NCI-H82 (cell line): ENCODE measurements around the gene SLC24A1.
"Not testable (repeated sequence)": the region's sequence is repeated elsewhere in the genome, so short reads cannot be mapped to it uniquely, and the experiment has no call there.

Experiments
- DNase-seq: peaks from one replicate; lab custom pipeline; 2025; lab: John Stamatoyannopoulos, UW

Gene SLC24A1

DNA sequence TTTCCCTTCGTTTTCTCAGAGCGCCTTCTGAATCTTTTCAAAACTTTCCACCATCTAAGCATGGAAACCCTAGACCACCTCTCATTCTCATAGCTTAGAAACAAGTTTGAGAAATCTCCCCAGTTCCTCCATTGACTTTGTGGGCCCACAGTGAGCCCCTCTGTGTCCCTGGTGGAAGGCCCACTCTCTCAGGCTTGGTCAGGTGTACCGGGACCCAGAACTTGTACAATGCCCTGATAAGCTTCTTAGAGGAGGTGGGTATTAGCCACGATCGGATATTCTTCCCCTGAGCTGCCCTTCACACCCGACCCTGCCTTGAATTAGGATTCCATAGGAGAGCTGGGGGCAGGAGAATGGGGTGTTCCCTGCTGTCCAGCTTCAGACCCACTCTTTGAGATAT, at the start of gene SLC24A1:
Gene SLC24A1 (plus strand): TSS at position 301 of the 400 bp plus-strand sequence. CDS start 2,143 bp downstream, outside the sequence.
- peak; percentile 80 for DNase-seq

DNA sequence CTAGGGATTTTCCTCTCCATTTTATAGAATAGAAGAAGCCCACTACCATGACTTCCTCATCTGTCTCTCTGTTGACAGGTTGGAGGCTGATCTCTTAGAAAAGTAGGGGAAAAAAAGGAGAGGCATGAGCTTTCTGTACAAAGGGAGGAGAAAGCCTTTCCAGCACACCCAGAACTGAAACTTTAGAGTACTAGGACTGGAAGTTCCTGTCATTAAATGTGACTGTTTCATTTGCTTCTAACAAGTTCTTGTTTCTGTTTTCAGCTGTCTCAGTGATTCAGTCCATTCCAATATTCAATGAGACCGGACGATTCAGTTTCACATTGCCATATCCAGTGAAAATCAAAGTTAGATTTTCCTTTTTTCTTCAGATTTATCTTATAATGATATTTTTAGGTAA, 49.8 kb upstream of the SLC24A1 start:
- DNase-seq: no peak

DNA sequence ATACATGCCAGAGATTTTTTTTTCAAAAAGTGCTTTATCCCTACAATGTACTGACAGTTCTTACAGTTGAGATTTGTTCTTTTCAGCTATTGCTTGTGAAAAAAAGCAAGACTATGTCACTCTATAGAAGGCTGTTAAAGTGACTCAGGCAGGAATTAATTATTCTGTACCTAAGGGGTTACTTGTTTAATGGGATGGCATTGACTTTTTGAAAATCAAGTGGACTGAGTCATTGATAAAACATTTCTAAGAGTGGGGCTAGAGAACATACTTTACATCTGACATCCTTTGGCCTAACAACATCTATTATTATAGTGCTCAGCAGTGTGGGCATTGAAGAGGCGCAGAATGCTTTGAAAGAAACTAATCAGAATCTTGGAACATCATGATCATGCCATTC, 45.1 kb upstream of the SLC24A1 start:
- DNase-seq: no peak

DNA sequence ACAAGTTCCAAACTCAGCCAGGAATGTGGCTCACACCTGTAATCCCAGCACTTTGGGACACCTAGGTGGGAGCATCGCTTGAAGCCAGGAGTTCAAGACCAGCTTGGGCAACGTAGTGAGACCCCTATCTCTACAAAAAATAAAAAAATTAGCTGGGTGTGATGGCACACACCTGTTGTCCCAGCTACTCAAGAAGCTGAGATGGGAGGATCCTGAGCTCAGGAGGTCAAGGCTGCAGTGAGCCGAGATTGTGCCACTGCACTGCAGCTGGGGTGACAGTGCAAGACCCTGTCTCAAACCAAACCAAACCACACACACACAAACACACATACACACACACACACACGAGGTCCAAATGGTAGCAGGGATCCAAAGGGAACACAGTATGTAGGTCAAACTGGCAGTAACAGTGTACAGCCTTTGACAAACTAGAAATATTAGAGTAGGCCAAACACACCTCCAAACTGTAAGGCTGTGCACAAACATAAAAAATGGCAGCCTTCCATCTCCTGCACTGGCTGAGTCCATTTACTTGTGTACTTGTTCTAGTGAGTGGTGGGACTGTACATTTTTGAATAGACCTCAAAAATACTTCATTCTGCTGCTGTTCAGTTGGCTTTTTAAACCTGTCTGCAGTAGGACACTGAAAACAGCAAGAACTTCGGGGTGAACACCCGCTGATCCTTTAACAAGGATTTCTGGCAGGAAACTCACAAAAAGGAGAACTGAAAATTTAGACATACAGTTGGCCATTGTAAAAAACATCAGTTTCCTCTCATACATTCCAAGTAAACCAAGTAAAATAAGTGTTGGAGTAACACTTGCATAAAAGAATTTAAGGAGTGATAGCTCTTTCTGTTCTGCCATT, 44.4 kb upstream of the SLC24A1 start:
- no peak for DNase-seq

DNA sequence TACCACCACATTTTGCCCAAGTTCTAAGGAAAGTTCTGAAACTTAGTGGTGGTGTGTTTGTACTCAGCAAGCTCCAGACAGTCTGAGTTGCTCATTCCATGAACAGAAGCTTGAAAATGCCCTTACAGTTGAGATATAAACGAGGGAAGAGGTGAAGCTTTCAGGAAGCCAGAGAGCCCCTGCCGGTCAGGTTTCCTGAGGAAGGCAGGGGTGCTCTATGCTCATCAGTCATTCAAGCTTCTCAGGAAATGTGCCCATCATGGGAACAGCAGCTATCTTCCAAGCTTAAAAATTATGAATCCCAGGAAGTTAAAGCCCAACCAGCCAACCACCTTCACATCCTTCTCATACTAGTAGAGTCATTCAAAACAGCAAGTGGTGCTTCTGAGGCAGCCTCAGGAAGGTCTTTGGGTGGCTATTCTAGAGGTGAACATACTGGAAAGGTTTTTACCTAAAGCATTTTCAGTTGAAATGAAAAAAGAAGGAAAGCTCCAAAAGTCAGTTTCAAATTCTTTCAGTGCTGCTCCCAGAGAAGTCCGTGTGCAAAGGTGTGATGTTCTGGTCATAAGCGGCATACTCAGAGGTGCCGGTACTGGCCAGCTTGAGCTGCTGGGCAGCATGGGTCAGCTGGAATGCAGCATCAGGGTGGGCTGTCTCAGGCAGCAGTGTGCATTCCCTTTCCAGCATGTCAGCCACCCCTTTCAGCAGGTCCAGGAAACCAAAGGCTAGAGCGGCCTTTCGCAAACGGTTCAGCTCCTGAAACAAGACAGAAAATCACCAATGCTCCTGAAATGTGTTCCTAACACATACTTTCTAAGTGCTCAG, 42.6 kb upstream of the SLC24A1 start:
- DNase-seq: peak; percentile 24

DNA sequence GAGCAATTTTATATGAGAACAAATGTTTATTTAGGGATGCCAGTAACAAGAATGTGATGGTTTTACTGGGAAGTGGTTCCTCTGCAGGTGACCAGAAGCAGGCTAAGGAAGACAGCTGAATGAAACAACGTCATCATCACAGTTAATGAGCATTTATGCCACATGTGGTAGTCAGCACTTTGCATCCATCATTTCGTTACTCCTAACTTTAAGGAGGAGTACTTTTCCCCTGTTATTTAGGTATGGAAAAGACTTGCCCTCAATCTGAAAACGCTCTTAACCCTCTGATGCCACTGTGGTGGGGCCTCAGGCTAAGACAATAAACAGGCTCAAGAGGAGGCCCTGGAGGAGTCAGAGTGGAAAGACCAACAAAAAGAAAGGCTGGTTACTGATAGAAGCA, 42.0 kb upstream of the SLC24A1 start:
- no peak for DNase-seq

DNA sequence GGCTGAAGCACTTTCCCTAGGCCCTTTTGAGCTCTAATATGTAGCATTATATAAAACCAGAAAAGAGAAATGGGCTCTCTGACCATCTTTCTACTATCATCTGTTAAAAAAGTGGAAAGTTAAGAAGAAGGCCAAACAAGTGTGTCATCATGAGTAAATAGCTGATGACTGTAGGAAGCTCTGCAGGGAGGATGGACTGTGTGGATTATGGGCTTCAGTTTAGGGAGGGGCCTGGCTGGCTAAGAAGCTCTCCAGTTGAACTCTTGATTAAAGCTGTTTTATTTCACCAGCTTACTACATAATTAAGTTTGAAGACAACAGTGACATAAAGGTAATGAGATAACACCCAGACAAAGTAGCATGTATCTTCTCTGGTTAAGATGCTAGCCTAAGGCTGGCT, 41.5 kb upstream of the SLC24A1 start:
- DNase-seq: peak; percentile 90

DNA sequence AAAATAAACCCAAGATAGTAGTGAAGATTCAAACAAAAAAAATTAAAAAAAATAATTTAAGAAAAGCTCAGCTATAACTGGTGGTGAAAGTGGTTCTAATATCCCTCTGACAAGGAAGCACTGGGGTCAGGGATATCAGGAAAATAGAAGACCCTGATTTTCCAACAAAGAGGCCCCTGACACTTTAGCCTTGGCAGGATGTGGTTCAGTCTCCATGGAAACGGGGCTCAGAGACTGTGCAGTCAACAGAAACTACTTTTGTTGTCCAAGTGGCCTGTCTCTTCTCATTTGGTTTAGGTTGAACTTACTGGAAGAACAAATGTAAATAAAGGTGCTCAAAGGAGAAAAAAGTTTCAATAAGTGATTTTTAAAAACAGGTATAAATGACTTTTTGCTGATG, 38.0 kb upstream of the SLC24A1 start:
- no peak for DNase-seq

DNA sequence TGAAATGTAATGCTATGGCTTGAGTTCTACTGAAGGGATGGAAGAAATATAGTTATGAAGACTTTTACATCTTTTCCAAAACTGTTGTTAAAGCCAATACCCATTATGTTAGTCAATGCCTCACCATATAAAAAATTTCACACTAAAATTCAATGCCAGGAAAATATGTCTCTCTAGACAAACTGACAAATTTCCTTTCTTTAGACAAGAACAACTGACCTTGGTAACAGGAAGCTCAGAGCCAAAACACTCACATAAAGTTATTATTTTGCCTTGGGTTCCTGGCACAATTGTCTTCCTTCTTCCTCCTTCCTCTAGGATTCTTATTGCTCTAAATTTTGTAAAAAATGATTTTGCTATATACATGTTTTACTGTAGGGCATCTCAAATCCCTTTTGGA, 37.5 kb upstream of the SLC24A1 start:
- no peak for DNase-seq

DNA sequence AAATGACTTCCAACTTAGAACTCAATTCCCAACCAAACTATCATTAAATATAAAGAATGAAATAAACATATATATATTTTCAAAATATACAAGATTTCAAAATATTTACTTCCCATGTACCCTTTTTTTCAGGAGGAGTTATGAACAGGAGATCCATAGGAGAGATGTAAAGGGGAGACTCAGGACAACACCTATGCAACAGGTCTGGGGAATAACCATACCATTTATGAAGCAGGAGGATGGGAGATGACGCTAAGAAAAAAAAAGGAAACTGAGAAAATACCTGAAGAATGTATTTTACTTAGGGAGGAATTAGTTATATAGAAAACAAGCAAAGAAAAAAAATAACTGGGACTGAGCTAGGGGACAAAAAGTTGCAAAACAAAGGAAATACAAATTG, 34.6 kb upstream of the SLC24A1 start:
- DNase-seq: no peak

DNA sequence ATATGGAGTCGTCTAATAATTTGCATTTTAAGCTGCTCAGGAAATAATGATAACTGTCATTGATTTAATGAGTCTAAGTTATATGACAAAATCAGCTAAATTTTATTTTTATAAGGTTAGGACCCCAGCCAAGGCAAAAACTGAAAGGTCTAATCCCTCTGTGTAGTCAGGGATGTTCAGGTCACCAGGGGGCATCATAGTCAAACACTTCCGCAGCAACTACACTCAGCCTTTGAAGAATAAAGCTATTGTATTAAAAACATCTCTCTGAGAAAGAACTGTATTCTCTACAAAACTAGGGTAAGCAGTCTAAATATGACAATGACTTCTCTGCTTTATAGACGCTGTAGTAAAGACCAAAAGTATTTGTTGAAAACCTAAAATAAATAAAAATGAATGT, 25.8 kb upstream of the SLC24A1 start:
- DNase-seq: peak; percentile 56

DNA sequence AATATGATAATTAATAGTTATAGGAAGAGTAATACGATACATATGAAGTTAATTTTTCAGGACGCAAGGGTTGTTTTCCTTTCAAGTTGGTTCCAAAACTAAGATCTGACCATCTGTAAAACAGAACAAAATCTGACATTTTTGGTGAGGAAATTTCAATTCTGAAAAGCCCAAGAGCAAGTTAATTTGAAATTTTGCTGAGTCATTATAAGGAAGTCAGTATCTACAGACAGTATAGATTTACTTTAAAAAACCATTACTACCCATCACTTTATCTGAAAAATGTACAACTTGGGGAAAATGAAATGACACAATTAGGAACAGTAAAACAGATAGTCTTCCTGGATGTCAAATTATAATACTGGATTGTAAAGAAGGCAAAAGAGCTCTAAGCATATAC, 23.3 kb upstream of the SLC24A1 start:
- DNase-seq: no peak

DNA sequence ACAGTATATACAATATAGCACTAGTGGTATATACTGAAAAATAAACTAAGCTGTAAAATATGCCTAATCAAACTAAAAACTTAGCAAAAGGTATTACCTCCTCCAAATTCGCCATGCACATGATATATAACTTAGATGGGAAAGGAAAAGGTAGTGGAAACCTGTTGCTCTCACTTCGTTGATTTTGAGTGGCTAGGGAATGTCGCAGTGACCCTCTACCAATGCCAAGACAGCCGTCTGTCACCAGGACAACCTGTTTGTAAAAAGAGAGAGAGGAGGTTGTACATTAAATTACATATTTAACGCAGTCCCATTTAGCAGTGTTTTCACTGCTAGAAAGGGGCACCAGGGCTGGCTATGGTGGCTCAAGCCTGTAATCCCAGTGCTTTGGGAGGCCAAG, 22.1 kb upstream of the SLC24A1 start:
- DNase-seq: no peak

DNA sequence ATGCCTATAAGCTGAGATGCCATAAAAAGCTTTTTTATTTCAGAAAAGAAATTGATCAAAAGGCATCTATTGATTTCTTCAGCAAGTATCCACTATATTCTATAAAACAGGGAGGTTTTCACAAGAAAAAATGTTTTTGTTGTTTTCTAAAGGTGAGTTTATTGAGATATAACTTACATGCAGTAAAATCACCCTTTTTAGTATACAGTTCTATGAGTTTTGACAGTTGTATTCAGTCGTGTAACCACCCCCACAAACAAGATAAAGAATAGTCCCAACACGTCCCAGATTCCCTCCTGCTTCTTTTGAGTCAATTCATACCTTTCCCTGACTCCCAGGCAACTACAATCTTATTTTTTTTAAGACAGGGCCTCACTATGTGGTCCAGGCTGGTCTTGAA, 18.6 kb upstream of the SLC24A1 start:
- no peak for DNase-seq

DNA sequence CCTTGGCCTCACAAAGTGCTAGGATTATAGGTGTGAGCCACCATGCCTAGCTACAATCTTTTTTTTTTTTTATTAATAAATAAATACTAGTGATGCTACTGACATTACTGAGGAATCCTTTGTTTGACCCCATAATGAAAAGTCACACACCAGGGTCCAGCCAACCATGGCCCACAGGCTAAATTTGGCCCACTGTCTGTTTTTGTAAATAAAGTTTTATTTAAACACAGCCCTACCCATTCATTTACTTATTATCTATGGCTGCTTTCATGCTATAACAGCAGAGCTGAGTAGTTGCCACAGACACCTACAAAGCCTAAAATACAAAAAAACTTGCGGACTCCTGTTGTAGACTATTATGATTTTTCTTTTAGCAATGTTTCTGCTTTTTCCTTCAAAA, 18.2 kb upstream of the SLC24A1 start:
- DNase-seq: no peak

DNA sequence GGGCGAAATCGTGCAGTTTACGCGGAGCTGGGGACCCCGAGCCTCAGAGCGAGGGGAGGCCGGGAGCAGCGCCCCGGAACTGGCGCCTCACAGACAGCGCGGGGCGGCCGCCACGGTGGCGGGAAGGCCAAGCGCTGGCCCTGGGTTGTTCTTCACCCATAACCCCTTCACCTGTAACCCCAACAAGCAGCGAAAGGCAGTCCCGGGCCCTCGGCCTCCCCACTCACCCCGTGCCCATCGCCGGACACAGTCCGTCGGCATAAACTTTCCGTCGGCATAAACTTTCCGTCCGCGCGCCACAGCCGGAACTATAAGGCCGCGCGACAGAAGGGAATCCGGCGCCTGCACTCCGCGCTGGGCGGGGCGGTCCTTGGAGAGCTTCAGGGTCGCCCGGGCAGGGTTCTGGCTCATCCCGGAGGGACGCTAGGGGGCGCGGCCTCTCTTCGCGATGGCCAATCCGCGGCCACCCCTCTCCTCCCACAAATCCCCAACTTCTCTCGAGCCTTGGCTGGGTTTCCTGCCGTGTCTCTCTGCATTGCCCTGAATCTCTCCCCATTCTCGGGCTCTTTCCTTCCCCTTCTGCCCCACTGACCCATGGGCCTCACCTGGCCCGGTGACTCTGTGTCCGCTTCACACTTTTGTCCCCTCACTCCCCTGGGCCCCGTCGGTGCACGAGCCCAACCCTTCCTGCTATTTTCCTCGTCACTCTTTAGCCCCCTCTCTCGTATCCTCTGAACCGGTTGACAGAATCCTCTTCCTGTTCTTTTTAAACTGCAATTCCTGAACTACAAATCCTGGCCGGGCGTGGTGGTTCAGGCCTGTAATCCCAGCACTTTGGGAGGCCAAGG, 10.6 kb upstream of the SLC24A1 start, which contains the start of gene INTS14:
Gene INTS14 (minus strand): TSS at position 261 of the 848 bp plus-strand sequence. CDS start 3,751 bp downstream, outside the sequence.
- peak; percentile 99 for DNase-seq

DNA sequence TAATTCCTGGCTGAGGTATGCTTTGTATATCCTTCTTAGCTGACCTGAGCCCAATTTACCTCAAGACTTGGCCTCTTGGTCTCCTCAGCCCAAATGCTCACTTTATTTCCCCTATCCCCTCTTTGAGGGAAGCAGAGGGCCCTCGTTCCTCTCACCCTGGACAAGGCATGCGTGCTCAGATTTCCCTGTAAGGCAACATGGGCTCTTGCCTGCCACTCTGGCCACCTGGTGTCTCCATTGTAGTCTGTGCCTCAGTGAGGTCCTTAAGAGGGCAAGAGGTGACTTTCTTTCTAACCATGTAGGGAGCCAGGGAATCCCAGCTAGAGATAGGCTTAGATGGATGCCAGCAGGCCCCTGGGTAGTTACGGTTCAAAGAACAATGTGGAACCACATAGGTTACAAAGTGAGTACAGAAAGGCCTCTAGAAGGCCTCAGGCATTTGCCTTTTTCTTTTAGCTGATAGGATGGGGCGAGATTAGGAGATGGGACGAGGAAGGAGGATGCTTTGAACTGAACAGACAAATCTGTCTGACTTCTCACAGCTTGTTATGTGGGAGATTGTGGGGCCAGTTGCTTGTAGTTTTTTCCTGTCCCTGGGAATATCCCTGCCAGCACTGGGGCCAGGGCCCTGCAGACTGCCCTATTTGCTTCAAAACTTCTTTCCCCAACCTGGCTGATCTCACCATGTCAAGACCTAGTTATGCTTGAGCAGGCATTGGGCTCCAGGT, 9.7 kb upstream of the SLC24A1 start:
- no peak for DNase-seq

DNA sequence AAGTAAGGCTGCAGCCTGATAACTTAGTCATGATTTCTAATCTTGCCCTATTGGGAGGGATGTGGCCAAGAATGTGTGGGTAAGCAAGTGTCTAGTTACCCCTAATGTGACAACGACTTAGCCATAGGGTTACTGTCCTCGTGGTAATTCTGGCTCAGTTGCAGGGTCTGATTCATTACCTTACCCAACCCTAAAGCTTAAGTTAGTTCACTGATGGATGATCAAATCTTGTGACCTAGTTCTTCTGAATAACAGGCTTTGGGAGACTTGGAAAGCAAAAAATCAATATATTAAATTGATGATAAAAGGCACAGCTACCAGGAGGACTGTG, 9.2 kb upstream of the SLC24A1 start:
- peak; percentile 23 for DNase-seq

DNA sequence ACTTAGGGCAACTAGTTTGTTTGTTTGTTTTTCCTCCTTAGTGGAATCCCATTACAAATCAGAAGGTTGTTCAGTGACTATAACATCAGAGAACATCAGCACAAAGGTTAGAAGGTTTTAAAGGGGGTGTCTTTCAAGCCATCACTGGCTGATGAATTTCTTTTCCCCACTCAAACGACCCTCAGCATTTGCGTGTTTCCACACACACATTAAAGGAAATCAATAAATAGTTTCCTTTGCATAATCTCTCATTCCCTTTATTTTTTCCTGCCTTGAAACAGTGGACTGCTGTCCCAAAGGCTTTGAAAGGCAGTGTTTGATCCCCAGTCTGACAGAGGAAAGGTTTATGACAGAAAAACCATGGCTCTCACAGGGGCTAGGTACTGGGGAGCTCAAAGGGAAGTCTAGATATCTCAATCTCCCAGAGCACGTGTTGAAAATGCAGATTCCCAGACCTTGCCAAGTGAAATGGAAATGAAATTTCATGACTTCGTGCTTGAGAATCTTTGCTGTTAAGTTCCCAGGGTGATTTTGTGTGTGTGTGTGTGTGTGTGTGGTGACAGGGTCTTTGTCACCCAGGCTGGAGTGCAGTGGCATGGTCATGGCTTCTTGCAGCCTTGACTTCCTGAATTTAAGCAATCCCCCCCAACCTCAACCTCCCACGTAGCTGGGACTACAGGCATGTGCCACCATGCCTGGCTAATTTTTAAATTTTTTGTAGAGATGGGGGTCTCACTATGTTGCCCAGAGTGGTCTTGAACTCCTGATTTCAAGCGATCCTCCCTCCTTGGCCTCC, 8.6 kb upstream of the SLC24A1 start:
- DNase-seq: no peak

DNA sequence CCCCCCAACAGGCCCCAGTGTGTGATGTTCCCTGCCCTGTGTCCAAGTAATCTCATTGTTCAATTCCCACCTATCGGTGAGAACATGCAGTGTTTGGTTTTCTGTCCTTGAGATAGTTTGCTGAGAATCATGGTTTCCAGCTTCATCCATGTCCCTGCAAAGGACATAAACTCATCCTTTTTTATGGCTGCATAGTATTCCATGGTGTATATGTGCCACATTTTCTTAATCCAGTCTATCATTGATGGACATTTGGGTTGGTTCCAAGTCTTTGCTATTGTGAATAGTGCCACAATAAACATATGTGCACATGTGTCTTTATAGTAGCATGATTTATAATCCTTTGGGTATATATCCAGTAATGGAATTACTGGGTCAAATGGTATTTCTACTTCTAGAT, 5.9 kb upstream of the SLC24A1 start:
- DNase-seq: not testable (repeated sequence)
